Activated T-cell treated with anti-CD3 and anti-CD28 coated beads for 24 hours (primary cell): ENCODE data around the gene BCAS1.
"Not testable (repeated sequence)": the region's sequence is repeated elsewhere in the genome, so short reads cannot be mapped to it uniquely, and the experiment has no call there.

Source experiments
- DNase-seq: peaks from one replicate; pipeline ENCODE4 v3.0.0-alpha.2; 2020; ENCODE audit warnings: low read depth

Gene BCAS1

DNA sequence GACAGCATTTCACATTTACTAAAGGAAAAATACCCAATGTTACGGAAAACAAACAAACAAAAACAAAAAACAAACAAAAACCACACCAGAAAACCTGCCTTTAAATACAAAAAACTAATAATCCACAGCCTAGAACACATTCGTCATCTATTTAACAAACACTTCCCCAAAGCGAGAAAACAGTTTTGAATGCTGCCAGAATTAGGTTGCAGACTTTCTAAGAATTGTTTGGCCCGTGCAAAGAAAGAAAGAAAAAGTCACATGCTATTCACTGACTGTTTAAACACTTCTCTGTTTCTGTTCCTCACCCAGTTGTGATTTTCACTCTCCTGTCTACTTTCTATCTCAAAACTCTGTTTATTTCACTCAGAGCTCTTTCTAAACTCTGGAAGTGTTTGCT is 52.5 kb downstream of the BCAS1 start:
- DNase-seq: no peak

DNA sequence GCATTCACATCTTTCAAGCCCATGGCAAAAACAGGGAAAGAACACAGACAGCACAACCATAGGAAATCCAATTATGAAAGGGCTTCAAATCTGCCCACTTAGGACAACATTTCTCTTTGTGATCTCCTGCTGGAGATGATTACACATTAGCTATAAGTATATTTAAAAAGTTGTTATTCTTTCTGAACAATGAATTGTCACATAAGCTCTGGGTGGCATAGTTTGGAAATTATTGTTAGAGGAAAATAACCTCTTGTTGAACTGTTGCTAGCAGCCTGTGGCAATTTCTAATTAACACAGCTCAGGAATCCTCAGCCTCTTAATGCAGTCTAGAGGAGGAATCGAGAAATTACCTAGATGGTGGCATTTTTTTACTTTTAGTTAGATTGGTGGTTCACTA is 54.9 kb downstream of the BCAS1 start:
- DNase-seq: no peak

DNA sequence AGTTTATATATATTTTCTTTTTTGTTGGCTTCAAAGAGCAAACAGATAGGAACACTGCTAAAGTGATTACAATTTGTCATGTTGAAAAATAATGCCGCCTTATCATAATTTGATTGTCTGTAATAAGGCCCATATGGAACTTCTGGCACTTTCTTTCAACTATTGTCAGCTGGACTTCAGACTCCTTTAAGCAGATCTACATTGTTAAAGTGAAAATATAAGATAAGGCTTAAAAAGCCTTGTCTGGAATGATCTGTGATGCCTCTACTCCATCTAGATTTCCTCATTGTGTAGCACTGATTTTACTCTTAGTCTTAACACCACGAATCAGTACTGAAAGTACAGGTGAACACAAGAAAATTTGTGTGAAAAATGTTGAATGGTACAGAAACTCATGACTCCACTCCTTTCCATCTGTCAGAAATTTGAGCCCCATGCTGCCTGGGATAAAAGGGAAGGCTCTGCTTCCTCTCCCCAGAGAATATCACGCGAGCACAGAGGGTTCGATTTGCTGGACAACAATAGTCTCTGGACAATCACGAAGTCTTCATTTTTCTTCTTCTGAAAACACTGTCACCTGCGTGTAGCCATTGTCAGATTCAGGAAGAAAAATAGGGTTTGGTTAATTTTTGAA is 56.0 kb downstream of the BCAS1 start:
- DNase-seq: no peak

DNA sequence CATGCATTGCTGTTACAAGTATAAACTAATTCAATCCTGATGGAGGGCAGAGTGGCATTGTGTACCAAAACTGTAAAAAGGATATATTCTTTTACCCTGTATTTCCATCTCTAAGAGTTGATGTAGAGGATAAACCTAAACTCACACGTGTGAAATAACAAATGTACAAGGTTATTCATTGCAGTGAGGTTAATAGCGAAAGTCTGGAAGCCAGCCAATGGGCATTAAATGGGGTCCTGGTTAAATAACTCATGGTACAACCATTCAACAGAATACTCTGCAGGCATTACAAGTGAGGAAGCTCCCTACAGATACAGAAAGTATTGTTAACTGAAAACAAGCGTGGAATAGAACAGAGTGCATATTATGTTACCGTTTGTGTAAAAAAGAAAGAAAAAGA is 56.9 kb downstream of the BCAS1 start:
- no peak for DNase-seq

DNA sequence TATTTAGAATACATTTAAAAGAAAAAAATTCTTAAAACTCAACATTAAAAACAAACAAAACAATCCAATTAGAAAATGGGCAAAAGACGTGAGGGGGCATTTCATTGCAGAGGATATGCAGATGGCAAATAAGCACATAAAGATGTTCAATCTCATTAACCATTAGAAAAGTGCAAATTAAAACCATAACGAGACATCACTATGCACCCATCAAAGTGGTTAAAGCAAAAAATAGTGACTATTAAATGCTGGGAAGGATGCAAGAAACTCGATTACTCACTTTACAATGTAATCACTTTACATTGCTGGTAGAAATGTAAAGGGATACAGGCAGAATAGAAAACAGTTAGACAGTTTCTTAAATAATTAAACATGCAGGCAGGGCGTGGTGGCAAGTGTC is 59.0 kb downstream of the BCAS1 start:
- DNase-seq: no peak

DNA sequence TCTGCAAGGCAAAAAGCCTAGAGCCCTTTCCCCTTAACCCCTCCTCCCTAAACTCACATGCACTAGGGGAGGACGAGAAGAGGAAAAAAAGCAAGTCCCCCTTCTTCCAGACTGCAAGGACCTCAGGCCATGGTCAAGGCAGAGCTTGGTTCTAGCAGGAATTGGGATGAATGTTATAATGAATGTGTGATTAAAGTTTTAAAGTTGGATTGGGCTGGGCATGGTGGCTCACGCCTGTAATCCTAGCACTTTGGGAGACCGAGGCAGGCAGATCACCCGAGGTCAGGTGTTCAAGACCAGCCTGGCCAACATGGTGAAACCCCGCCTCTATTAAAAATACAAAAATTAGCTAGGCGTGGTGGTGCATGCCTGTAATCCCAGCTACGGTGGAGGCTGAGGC is 64.2 kb downstream of the BCAS1 start:
- not testable (repeated sequence) for DNase-seq

DNA sequence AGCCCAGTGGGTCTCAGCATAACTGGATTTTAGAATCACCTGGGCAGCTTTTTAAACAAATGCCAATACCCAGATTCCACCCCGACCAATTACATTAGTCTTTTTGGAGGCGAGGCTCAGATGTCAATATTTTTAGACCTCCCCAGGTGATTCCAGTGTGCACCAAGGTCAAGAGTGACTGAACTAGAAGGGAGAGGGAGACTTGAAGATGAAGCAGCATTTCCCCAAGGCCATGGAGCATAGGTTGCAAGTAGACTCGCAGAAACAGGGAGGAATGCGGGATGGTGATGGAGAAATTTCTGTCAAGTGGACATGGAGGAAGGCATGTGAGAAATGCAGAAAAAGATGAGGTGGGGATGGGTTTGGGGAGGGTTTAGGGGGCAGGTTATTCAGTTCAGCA is 64.9 kb downstream of the BCAS1 start:
- no peak for DNase-seq

DNA sequence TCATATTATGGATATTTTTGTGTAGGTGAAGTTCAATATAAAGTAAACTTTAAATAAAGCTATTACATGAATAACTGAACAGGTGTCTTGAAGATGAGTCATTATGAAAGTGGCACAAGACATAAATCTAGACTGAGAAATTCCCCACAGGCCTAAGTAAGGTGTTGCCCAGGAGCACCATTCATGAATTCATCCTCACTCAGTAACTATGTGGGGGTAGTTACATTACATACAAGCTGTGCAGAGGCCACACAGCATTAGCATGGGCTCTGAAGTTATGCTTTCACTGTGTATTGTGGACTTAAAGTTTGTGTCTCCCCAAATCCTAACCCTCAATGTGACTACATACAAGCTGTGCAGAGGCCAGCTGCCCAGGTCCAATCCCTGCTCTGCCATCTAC is 65.9 kb downstream of the BCAS1 start:
- DNase-seq: no peak

DNA sequence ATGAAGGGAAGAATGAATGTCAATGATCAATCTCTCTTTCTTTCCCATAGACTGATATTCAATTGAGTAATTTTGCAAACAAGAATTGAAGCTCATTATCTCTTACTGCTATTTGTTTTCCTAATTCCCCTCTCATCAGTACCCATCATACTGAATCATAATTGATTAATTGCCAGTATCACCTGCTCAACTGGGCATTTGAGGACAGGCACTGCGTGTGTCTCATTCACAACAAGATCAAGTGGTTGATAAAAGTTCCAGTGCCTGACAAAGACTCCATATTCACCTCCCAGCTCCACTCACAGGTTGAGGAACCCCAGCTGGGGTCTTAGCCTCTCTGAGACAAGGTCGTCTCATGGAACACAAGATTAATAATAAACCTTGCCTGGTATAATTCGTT is 67.7 kb downstream of the BCAS1 start:
- DNase-seq: no peak

DNA sequence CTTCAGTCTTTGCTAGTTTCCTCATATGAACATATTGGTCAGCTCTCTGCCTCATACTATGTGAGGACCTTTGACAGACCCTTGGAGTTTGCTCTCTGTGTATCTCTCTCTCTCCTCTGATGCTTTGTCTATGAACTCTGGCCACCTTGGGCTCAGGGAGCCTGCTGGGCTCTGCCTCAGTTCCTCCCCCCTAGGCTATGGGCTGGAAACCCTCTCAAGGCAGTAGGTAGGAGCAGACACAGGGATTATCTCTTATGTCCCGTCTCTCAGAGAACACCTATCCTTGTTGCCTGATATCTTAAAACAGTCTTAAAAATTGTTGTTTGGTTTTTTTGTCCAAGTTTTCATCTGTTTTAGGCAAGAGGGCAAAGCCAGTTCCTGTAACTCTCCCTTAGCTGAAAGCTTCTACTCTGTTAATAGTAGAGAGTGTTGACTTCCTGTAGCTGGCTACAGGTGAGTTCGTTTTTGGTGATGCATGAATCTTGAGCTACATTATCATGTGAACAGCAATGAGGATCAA is 68.3 kb downstream of the BCAS1 start:
- no peak for DNase-seq

DNA sequence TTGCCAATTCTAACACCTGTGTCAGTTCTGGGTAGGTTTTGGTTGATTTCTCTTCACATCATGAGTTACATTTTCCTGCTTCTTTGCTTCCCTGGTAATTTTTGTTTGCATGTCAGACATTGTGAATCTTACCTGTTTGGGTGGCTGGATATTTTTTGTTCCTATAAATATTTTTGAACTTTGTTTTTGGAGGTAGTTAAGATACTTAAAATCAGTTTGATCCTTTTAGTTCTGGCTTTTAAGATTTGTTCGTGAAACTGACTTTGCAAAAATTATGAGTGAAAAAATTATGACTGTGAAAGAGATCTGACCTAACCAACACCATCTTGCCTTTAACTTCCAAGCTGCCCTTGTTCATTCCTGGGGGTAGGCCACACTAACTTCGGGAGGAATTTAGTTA is 69.5 kb downstream of the BCAS1 start:
- no peak for DNase-seq

DNA sequence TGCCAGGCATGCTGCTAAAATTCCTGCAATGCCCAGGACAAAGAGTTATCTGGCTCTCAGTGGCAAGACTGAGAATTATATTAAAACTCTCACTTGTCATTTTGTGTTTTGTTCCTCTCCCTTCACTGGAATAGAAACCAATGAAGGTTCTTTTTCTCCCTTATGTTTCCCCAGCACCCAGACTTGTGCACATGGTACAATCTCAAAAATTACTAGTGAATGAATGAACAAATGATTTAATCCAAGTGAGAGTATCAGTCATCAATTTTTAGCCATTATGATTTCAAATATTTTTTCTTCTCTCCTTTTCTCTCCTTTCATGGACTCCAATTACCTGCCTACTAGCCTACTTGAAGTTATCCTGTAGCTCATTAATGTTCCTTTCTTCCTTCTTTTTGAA is 70.1 kb downstream of the BCAS1 start:
- no peak for DNase-seq

DNA sequence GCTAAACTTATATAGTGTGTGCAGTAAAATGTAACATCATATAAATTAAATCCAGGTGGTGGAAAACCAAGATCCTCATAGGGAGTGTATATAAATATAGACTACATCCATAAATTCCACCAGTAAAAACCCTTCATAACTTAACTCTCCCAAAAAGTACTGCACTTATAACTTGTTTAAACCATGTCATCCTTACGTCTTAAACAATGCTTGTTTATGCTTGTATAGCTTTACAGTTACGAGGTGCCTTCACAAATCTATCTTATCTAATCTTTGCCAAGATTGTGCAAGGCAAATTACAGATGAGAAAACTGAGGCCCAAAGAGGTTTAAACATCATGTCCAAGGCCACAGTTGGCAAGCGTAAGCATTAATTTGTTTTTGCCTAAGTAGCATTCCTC is 71.3 kb downstream of the BCAS1 start:
- no peak for DNase-seq

DNA sequence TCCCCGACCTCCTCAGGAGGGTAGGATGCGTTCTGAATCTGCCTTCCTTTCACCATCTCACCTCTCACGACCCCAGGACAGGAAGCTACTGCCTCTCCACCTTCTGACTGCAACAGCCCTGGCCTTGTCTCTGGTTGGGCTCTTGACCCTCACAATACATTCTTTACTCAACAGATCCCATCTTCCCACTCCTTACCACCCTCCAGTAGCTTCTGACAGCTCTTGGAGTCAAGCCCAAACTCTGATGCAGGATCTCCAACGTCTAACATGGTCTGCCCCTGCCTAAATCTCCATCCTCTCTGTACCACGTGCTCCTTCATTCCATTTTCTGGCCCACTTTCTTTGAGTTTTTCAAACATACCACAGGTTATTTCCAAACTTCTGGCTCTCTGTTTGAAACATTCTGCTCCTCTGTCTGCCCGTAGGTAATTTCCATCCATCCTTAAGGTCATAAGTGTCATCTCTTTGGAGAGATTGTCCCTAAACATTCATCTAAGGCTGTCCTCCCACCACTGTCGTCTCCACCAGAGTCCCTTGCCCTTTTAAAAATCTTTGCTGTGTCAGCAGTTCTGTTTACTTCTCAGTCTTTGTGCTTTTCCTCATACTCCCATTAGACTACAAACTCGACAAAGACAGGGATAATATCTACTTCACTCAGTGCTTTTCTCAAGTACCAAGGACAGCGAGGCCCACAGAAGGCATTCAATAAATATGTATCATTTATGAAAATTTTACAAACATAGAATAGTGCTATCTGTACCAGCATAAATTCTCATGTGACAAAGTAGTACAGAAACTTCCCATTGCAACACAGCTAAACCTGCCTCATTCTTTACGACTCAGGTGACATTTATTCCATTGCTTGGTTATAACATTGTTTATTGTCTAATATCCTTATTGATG is 73.6 kb downstream of the BCAS1 start:
- DNase-seq: no peak

DNA sequence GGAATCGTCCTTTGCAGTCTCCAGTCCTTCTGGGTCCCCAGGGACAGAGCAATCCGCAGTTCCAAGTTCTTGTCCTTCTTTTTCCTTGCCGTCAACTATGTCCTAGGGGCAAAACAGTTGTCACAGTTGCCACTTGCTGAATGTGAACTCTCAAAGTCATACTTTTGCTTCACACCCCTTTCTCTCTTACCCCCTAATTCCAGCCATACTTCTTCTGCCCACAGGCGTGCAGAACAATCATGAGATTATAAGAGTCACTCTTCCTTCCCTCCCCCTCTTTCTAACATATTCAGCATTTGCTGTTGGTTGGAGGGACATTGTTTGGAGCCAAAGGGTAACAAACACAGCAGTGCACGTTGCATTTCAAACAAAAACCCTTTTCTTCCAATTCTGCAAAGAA is 74.4 kb downstream of the BCAS1 start:
- DNase-seq: no peak

DNA sequence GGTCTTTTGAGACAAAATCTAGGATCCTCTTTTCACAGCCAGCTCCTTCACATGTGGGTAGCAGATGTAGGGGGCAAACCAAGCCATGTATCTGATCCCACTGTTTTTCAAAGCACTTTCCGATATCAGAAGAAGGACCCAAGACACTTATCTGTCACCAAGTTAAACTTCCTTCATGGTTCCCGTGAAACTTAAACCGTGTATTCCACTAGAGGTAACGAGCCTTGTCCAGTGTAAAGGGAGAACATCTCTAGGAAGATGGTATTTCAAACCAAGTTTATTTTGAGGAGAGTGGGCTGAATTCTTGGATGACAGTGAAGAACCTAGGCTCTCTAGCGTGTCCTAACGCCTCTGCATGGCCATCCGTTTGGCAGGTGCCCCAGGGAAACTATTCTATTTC is 76.3 kb downstream of the BCAS1 start:
- DNase-seq: no peak

DNA sequence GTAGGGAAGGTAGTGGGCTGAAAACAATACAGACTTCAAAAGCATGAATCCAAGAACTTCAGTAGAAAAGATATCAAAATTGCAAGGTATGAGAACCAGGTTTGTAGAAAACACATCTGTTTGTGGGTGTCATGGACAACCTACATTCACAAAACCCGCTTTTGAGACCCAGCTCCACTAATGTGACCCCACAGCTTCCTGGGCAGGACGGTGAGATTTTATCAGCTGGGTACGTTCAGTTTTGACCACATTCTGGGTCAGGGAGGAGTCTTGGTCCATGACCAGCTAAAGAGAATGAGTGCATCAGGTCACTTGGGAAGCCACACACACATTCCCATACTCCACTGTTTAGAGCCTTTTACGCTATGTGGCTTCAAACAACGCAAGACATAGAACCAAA is 77.1 kb downstream of the BCAS1 start:
- no peak for DNase-seq

DNA sequence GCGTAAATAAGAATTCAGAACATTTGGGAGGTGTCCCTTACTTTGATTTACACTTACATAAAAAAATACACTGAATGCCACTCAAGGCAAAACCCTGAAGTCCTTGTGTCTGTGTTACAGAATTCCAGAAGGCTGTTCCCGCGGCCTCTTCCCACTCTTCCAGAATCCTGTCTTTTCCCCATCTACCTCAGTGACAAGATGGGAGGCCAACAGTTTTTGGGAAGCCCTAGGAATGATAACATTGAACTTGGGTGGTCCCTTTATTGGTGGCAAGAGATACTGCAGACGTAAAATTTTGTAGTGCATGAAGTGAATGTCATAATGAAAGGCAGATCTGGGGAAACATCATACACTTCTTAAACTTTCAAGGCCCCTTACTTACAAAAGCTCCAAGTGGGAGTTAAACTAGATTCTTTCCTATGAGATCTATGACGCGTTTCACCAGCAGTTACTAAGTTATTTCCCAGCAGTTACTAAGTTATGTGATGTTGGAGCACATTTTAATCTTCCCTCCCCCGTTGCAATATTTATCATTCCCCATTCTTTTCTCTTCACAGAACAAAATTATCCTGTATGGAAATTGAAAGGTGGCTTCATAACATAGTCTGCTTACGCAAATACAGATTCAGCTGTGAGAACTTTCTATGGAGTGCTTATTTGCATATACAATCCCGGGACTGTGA is 79.5 kb downstream of the BCAS1 start:
- DNase-seq: no peak

DNA sequence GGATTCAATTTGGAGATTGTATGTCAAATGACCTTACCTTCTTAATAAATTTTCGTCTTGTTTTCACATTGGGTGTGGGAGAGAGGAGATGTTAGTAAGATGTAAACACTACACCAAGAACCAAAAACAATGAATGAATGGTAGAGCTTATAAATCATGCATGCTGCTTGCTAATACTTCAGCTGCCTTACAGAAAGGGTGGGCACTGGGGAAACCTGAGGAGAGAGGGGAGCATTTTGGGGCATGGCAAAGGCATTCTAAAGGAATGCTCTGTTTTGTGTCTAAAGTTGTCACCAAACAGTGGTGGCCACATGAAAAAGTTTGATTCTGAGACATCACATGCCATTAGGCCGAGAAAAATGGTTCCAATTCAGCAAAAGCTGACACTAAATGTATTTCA is 80.4 kb downstream of the BCAS1 start:
- no peak for DNase-seq

DNA sequence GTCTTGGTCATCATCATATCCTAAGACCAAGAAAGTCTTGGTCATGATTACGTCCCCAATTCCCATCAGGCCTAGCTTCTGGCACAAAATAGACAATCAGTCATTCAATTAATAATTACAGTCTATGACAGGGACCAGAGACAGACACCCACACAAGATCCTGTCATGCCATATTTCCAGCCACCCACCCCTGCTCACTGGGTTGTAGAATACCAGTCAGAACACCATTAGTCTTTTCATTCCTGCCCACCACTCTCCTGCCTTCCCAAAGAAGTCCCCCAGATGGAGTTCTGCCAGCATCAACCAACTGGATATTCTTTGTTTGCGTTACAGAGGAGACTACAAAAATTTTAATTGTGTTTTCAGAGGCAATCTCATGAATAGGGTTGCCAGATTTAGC is 81.0 kb downstream of the BCAS1 start:
- no peak for DNase-seq

DNA sequence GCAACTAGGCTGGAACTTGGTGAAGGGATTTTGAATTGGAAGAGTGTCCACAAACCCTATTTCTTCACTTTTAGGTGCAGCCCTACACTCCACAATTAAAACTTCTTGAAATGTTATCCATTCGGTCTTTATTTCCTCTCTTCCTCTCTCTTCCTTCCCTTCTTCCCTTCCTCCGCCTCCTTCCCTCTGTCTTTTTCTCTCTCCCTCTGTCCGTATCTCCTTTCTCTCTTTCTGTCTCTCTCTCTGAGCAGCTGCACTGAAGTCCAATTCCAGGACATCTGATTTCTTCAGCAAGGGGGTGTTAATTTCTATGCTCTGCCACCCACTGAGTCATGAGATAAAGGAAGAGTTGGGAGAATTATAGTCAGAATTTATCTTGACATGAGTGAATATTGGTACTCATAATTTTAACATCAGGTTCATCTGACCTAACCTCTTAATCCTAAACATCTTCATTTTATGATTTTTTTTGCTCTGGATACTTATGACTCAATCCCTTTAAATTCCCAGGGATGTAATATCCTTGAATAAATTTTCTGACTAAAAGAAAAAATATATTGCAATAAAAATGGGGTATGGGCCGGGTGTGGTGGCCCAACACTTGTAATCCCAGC is 84.2 kb downstream of the BCAS1 start:
- no peak for DNase-seq

DNA sequence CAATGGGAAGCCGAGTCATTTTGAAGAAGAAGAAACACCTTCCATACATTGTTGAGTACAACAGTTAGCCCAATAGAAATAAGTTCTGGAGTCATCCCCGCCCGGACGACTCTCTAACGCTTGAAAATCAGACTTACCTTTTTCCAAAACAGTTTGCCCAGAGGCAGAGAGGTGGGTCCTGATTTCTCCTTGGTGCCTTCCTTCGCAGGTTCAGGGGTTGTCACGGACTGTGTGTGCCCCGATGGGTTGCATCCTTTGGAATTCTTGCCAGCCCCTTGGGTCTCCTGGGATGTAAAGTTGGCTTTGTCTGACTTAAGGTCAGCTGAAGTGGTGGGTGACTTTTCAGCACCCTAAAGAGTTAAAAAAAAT is 85.3 kb downstream of the BCAS1 start:
- no peak for DNase-seq
